HG03108 (cell line): Measurements from ENCODE around the gene PLXNA3.

Source experiments
- ATAC-seq: cut with Tn5 transposase; IDR thresholded peaks from one replicate; pipeline ENCODE4 v1.9.1; 2021; ENCODE audit warnings: moderate library complexity; ENCODE audit not compliant: unreplicated experiment

Gene PLXNA3

DNA sequence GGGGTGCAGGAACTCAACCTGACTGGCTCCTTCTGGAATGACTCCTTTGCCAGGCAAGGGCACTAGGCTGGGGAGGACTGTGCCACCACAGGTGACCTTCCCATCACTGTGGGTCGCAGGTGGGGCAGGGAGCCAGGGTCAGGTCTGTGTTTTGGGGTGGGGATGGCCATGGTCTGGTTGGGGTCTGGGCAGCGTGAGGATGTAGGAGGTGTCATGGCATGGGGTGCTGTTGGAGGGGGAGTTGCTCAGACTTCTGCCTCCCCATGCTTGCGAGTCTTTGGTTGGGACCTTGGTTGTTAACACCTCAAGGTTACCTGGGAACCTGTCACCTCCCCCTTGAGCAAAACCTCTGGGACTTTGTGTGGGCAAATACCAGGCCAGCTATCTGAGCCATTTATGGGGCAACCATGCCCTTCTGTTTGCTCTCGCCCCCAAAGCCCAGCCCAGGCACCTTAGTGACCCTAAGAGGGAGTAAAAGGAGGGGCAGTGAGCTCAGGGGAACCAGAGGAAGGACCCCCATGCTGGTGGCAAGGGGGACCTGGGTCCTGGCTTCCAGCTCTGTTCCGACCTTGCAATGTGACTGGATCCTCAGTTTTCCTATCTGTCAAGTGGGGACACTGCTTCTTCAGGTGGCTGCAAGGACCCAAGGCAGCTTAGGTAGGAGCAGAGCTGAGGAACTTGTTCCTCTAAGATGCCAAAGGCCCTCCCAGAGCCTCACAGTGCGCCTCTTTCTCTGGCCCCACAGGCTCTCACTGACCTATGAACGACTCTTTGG lies 23.5 kb upstream of the PLXNA3 start:
- ATAC-seq, result no peak

DNA sequence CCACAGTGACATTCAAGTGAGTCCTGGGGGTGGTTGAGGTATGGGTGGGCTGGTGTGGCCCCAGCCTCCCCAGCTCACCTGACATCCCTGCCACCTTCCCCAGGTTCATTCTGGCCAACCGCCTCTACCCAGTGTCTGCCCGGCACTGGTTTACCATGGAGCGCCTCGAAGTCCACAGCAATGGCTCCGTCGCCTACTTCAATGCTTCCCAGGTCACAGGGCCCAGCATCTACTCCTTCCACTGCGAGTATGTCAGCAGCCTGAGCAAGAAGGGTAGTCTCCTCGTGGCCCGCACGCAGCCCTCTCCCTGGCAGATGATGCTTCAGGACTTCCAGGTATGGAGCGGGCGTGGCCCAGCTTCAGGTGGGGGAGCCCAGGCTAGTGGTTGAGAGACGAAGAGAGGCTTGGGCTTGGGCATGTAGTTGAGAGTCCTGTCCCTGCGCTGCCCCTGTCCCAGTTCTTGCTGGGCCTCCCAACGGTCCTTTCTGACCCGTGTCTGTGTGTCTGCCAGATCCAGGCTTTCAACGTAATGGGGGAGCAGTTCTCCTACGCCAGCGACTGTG lies 22.8 kb upstream of the PLXNA3 start:
- ATAC-seq, result no peak

DNA sequence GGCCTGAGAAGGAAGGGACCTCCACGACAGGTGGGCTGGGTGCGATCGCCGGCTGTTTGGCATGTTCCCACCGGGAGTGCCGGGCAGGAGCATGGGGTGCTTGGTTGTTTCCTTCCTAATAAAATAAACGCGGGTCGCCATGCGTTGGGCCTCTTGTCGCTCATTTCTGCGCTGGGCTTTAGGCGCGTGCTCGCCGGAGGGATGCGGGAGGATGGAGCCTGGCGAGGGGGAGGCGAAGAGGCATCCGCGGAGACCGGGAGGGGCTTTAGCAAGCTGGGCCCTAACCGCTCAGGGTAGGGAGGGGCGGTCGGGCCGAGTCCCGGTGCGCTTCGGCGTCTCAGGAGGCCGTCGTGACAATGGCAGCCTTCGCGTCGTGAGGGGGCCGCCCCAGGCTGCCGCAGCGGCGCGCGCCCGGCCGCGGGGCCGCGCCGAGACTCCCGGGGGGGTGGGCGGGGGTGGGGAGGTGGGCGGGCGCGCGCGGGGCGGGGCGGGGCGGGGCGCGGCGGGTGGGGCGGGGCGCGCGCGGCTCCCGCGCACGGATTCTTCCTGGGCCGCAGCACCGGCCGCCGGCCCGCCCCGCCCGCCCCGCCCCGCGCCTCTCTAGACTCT lies 21.6 kb upstream of the PLXNA3 start:
- ATAC-seq, result no peak

DNA sequence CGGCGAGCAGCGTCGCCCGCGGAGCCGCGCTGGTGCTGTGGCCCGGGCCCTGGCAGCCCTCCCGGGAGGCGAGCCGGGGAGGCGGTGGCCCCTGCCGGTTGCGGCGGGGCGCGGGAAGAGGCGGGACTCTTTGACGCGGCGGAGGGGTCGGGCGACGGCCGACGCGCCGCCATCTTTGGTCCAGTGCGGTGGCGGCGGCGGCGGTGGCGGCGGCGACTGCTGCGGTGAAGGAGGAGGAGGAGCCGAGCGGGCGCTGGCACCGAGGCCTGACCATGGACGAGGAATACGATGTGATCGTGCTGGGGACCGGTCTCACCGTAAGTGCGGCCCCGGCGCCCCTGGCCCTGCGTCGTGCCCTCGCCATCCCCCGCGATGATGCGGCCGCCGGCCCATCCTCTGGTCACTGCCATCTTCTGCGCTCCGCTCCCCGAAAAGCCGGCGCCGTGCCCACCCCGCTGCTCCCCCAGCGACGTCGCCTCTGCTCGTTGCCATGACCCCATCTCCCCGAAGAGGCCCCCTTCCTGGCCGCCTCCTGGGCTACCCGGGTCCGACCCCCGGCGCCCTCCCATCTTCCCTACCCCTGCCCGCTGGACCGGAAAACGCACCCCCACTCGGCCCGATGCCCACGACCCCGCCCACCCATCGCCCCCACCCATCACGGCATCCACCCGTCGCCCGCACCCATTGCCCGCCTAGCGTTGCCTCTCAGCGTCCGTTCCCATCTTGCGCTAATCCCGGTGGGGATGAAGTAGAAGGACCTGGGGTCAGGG lies 20.9 kb upstream of the PLXNA3 start, which contains the start of gene GDI1:
GDI1 (plus strand) TSS at position 172 of the 770 bp plus-strand sequence; CDS start at position 273, 101 bp downstream.
- ATAC-seq, result no peak

DNA sequence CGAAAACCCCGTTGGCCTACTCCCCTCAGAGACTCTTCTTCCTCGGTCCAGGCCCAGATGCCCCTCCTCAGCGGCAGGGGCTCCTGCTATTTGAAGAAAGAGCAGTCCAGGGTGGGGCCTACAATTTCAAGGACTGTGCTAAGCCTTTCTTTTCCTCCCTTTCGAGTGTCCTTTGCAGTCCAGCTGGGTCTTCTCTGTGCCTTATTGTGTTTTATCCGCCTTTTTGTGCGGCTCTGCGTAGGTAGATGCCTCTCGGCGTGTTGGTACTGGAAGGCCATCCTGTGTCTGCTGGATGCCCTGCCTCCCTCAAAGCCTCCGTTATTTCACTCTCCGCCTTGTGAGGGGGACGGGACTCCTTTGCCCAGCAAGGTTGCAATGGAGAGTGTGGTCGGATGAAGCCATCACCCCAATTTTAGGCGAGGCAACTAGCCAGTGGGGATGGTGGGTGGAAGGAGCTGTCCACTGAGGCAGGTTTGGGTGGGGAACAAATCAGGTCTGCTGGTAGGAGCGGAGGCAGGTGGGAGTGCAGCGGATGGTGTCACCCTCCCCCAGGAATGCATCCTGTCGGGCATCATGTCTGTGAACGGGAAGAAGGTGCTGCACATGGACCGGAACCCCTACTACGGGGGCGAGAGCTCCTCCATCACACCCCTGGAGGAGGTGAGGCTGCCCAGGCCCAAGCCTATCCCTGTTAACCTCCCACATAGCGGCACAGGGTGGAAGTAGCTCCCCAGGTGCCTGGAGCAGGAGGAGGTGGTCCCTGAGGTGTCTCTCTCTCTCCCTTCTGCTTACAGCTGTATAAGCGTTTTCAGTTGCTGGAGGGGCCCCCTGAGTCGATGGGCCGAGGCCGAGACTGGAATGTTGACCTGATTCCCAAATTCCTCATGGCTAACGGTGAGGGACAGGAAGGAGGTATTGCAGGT lies 19.8 kb upstream of the PLXNA3 start:
- ATAC-seq, result no peak

DNA sequence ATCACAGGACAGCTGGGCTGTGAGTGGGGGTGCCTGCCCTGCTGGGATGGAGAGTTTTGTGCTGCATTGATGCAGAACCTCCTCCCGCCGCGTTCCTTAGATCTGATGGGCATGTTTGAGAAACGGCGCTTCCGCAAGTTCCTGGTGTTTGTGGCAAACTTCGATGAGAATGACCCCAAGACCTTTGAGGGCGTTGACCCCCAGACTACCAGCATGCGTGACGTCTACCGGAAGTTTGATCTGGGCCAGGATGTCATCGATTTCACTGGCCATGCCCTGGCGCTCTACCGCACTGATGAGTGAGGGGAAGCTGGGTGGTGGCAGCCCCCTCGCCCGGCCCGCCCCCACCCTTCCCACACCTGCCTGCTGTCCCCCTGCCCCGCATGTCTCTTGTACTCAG lies 18.2 kb upstream of the PLXNA3 start:
- no peak for ATAC-seq

DNA sequence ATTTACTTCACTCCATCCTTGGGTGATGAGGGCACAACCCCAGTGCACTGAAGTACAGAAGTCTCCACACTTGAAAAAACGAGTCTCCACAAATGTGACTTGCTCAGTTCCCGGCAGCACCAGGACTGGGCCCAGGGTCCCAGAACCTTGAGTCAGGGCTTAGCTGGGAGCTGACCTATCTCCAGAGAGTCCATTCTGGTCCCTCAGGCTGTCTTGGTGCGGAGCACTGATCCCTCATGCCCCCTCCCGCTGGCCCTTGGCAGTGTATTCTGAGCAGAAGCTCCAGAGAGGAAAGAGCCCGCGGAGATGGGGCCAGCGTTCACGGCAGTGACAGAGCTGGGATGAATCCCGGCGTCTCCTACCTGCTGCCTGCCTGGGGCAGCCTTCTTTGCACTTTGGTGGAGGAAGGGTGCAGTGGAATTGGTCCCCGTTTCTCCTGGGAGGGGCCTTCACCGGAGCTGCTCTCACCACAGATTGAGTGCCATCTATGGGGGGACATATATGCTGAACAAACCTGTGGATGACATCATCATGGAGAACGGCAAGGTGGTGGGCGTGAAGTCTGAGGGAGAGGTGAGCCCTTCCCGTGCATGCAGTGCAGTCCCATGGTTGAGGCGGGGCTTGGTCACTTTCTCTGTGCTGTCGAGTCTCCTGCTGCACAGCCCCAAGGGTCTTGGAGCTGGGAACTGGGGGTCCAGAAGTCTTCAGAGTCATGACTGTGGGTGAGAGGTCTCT lies 17.3 kb upstream of the PLXNA3 start:
- ATAC-seq, result no peak

DNA sequence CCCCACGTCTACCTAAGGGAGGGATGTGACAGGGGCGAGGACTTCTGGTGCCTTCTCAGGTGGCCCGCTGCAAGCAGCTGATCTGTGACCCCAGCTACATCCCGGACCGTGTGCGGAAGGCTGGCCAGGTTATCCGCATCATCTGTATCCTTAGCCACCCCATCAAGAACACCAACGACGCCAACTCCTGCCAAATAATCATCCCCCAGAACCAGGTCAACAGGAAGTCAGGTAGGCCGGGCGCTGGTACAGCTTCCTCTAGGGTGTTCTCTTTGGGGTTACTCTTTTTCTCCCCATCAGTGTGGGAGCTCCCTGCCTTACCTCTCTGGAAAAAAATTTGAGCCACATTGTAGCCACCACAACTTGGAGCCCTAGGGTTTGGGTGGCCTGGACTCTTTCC lies 16.5 kb upstream of the PLXNA3 start:
- no peak for ATAC-seq

DNA sequence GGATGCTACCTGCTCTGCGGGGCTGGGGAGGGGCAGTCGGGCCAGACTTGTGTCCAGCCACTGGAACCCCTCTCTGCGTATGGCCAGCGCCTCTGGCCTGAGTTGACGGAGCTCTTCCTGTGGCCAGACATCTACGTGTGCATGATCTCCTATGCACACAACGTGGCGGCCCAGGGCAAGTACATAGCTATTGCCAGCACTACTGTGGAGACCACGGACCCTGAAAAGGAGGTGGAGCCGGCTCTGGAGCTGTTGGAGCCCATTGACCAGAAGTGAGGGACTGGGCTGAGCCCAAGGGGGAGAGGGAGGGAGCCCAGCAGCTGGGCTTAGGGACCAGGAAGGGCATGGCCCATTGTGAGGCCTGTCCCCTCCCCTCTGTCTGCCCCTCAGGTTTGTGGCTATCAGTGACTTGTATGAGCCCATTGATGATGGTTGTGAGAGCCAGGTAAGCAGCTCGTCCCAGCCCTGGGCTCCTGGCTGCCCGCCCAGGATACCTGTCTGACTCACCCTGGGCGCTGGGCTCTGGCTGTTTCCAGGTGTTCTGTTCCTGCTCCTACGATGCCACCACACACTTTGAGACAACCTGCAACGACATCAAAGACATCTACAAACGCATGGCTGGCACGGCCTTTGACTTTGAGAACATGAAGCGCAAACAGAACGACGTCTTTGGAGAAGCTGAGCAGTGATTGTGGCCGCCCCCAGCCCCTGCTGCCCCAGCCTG lies 15.9 kb upstream of the PLXNA3 start:
- ATAC-seq, result no peak

DNA sequence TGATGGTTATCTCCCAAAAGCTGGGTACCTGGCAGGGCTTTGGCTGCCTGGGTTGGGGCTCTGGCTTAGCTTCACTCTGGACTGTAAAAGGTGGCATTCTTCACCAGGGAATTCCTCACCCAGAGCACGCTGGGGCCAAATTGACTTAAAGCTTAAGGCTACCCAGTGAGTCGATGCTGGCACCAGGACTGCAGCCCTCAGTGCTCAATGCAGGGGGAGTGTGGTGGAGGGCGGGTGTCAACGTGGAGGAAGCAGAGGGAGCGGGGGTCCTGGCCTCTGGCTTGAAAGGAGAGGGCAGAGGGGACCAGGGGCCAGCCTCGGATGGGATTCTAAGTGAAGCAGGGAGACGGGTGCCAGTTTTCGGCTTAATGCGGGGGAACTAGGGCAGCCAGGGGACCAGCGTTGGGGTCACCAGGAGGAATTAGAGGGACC lies 14.6 kb upstream of the PLXNA3 start:
- no peak for ATAC-seq

DNA sequence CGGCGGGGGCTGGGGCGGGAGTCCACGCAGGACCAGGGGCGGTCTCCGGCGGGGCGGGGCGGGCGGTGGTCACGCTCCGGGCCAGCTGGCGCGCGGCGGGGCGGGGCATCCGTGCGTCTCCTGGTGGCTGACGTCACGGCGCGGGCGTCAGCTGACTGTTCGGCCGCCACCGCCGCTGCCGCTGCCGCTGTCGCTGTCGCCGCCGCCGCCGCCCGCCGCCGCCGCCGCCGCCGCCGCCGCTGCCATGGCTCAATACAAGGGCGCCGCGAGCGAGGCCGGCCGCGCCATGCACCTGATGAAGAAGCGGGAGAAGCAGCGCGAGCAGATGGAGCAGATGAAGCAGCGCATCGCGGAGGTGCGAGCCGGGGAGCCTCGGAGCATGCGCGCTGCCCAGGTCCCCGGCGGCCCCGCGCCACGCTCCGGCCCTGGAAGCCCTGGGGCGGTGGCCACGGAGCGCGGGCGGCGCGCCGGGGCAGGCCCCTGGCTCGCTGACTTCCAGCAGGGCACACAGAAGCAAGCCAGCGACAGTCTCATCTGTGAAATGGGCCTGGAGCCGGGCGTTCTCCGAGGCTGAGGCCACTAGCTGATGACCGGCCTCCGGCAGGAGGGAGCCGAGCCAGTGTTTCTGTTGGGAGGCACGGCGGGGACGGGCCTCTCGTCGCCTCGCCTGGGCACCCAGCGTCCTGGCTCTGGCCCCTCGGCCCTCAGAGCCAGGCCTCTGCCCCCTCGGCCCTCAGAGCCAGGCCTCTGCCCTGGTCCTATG lies 13.9 kb upstream of the PLXNA3 start, which contains the start of gene FAM50A:
FAM50A (plus strand) TSS at position 150 of the 763 bp plus-strand sequence; CDS start at position 245, 95 bp downstream.
- ATAC-seq, result peak; percentile 77

DNA sequence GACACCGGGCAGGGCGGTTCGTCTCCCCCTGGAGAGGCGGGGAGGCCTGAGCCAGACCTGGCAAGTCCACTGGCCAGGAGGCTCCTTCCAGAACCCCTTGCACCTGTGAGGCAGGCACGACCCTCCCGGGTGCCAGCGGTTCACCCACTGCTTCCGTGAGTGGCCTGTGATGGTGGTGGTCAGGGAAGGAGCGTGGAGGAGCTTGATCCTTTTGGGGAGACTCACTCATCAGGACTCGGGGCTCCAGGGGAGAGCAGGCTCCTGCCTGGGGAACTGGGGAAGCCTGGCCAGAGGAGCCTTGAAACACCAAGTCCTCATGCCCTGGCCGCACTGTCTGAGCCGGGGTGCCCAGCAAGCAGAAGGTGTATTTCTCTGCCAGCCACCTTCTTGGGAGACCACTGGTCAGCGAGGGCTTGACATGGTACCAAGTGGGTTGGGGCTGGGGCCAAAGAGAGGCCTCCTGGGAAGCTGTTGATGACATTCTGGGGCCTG lies 13.3 kb upstream of the PLXNA3 start:
- ATAC-seq, result no peak

DNA sequence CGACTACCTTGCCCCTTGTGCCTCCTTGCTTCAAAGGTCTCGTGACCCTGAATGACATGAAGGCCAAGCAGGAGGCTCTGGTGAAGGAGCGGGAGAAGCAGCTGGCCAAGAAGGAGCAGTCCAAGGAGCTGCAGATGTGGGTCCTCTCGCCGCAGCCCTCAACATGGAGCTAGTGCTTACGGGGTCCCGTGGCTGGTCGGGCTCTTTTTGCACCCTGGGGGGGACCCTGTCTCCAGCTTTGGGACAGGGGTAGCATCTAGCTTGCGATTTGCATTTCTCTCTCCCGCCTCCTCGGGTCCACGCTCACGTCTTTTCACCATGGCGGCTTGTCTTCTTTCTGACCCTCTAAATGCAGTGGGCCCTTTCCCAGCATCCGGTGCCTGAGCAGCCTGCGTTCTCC lies 12.3 kb upstream of the PLXNA3 start:
- ATAC-seq, result no peak

DNA sequence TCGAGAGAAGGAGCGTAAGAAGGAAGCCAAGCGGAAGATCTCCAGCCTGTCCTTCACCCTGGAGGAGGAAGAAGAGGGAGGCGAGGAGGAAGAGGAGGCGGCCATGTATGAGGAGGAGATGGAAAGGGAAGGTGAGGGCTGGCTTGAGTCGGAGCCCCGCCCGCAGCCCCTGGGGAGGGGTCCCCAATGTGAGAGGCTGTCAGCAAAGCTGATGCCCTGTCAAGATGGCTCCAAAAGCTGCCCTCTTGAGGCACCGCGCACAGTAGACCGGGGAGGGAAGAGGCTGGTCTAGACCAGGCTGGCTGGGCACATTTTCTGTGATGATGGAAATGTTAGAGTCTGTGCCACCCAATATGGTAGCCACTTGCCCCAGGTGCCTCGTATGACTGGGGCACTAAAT lies 11.7 kb upstream of the PLXNA3 start:
- ATAC-seq, result no peak

DNA sequence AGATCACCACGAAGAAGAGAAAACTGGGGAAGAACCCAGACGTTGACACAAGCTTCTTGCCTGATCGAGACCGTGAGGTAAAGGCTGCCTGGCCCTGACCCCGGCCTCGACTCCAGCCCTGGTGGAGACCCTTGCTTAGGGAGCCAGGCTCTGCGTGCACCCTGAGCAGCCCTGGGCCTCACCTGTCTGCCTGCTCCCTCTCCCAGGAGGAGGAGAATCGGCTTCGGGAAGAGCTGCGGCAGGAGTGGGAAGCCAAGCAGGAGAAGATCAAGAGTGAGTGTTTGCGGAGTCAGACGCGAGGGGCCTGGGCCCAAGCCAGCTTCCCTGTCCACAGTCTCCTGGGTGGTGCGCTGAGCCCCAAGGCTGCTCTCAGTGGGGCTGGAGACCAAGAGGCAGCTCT lies 9.6 kb upstream of the PLXNA3 start:
- ATAC-seq, result no peak

DNA sequence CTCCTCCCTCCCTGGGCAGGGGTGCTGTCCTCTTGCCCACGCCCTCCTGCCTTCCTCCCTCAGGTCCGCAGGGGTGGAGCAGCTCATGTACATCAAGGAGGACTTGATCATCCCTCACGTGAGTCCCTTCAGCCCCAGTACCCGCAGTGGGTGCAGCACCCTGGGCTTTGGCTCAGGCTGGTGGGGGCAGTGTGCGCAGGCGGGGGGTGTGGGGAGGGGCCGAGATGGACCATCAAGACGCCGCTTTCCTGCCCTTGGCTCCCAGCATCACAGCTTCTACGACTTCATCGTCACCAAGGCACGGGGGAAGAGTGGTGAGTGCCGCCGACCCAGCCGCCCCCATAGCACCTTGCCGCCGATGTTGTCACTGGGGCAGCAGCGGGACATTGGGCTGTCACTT lies 8.5 kb upstream of the PLXNA3 start:
- no peak for ATAC-seq

DNA sequence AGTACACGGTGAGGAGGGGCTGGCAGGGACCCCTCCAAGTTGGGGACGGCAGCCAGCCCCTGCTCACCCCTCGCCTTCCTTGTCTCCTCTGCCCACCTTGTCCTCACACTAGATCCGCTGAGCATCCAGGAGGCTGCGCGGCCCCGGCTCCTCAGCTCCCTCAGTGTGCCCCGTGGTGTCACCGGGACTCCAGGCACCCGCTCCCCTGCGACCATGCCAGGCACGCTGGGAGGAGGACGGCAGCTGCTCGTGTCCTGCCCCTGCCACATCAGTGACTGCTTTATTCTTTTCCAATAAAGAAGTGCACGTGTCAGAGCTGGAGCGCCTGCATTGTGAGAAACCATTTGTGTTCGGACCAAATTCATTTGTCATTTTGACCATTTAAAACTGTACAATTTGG lies 7.8 kb upstream of the PLXNA3 start:
- no peak for ATAC-seq

DNA sequence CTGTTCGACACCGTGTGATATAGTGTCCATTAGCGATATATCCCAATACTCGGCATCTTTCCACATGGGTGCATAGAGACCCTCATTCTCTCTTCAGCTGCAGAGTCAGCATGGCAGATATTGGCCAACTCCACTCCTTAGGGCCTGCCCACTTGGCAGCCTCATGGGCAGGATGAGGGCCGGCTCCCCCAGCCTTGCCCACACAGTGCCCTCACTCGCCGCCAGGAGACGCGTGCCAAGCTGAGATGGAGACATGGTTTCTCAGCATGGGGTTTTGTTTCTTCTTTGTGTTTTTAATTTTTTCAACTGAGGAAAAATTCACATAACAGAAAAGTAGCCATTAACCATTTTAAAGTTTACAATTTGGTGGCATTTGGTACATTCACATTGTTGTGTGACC lies 5.3 kb upstream of the PLXNA3 start:
- no peak for ATAC-seq
